Cardiac muscle cell (in vitro differentiated cells and primary cell): ENCODE data around the gene C19orf73. TPM values are rescaled to one million over a fixed set of nuclear protein-coding genes. Genes with fewer than 3 reads are reported as not detected.

Experiments used
- DNase-seq, 2 donors: peaks; one replicate each; pipeline versions ENCODE4 v3.0.0 to v3.0.0-alpha.2; 2010 to 2017; ENCODE audit warnings: low read depth in 1 of 2, low spot score in 1 of 2
- H3K27ac ChIP-seq: fragments of 200-600 bp; sonication (generic); 2 replicates; pipeline ENCODE4 v1.5.1; 2016
- H3K27me3 ChIP-seq: fragments of 200-600 bp; sonication (generic); 2 replicates; pipeline ENCODE4 v1.6.0; 2016; ENCODE audit warnings: control low read depth
- H3K36me3 ChIP-seq: fragments of 200-600 bp; sonication (generic); 2 replicates; pipeline ENCODE4 v1.5.1; 2016; ENCODE audit warnings: control low read depth
- H3K4me1 ChIP-seq: fragments of 200-600 bp; sonication (generic); 2 replicates; pipeline ENCODE4 v1.8.1; 2017; ENCODE audit warnings: low read depth, mild to moderate bottlenecking, mixed run types
- H3K4me3 ChIP-seq: fragments of 200-600 bp; sonication (generic); 2 replicates; pipeline ENCODE4 v1.5.1; 2016; ENCODE audit warnings: mild to moderate bottlenecking
- H3K9me3 ChIP-seq: fragments of 200-600 bp; sonication (generic); 2 replicates; pipeline ENCODE4 v1.5.1; 2017; ENCODE audit warnings: low read depth, mild to moderate bottlenecking, control low read depth
- polyA plus RNA-seq: library from polyadenylated mRNA; unstranded; fragments of >200 nt; fragmentation: Nextera tagmentation; extraction: Ambion mirVana; gene quantifications from 2 replicates; pipeline ENCODE4 v1.2.1, GENCODE V29; 2016
- total RNA-seq: library from RNA; depleted of rRNA; stranded (reverse); fragments of >200 nt; gene quantifications from 2 replicates; pipeline ENCODE4 v1.2.3, GENCODE V29; 2016
- TF ChIP-seq, protein P1 (sequence below): IDR thresholded peaks from 2 replicates; pipeline ENCODE4 v1.5.1; 2012; ENCODE audit warnings: low read depth, mild to moderate bottlenecking, low read length

The C19orf73 gene
- total and polyA plus RNA-seq, 2 experiments from 2014 or later, result 9.6 to 12.5 TPM

DNA sequence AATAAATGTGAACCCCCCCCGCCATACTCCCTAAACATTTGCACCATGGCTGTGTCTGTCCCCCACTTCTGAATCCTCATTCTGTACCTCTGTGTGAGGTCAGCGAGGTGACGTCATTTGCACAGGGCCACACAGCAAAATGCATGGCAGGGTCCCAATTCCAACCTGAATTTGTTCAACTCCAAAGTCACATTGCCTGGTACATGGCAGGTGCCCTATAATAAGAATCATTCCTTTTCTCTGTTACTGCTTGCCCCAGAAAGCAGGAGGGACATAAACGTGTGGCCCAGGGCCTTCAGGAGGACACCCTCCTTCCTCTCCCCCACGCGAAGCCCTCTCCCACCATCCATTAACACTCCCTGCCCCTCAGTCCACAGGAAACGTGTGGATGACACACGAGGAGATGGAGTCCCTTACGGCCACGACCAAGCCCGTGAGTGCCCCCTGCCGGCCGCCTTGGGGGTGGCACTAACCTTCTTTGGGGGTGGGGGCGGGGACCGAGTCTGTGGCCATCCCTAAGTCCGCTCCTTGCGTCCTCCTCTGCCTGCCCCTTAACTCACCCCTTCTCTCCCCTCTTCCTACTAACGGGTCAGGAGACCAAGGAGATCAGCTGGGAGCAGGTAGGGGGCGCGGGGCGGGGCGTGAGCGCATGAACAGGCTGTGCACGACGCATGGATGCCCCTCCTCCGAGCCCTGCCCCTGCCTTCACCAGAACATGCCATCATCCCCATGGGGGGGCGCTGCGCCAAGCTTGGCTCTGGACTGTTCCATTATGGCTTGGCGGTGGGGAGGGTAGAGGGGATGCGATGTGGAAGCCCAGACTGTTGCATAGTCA is 26.8 kb upstream of the C19orf73 start:
- Histone ChIP-seq H3K4me3 (peak overlapping the region; percentile 24), H3K9me3 (no peaks in the 10 kb centered on the region), H3K27ac (peak overlapping the region; percentile 34), H3K36me3 (no peaks in the 10 kb centered on the region), H3K27me3 (no peaks in the 10 kb centered on the region), H3K4me1 (peaks cover 15% of the 10 kb centered on the region)
- TF ChIP-seq, protein P1, sequence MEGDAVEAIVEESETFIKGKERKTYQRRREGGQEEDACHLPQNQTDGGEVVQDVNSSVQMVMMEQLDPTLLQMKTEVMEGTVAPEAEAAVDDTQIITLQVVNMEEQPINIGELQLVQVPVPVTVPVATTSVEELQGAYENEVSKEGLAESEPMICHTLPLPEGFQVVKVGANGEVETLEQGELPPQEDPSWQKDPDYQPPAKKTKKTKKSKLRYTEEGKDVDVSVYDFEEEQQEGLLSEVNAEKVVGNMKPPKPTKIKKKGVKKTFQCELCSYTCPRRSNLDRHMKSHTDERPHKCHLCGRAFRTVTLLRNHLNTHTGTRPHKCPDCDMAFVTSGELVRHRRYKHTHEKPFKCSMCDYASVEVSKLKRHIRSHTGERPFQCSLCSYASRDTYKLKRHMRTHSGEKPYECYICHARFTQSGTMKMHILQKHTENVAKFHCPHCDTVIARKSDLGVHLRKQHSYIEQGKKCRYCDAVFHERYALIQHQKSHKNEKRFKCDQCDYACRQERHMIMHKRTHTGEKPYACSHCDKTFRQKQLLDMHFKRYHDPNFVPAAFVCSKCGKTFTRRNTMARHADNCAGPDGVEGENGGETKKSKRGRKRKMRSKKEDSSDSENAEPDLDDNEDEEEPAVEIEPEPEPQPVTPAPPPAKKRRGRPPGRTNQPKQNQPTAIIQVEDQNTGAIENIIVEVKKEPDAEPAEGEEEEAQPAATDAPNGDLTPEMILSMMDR, result peak; percentile 91
- peak; percentile 86 to 96 for DNase-seq

DNA sequence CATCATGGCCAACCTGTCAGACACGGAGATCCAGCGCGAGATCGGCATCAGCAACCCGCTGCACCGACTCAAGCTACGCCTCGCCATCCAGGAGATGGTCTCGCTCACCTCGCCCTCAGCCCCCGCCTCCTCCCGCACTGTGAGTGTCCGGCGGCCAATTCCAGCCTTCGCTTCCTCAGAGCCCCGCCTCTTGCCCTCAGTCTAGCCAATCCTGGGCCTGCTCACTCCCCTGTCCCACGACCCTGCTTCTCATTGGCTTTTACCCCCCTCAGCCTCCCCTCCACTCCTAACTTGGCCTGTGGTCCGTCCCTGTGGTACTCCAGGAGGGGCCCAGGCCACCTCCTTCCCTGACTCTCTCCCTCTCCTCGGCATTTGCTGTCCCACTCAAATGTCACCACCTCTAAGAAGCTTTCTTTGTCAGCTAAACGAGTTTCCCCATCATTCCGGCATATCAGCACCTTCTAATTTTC is 24.0 kb upstream of the C19orf73 start:
- Histone ChIP-seq H3K4me1 (peaks cover 6% of the 10 kb centered on the region), H3K36me3 (no peaks in the 10 kb centered on the region), H3K9me3 (no peaks in the 10 kb centered on the region), H3K27me3 (no peaks in the 10 kb centered on the region), H3K27ac (peak overlapping the region; percentile 56), H3K4me3 (peak overlapping the region; percentile 79)
- TF ChIP-seq, protein P1, result no peak
- DNase-seq, result peak; percentile 94 to 98

DNA sequence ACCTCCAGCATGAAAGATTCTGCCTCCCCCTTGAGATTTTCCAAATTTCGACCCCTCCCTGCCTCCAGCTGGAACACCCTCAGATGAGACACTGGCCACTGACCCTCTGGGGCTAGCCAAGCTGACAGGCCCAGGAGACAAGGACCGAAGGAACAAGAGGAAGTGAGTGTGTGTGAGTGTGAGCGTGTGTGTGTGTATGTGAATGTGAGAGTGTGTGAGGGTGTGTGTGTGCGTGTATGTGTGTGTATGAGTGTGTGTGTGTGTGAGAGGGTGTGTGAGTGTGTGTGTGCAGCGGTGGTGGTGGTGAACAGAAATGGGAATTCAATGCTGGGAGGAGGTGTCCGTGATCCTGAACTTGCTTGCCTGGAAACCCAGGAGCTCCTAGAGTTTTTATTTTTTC is 22.4 kb upstream of the C19orf73 start:
- Histone ChIP-seq H3K4me1 (peaks cover 6% of the 10 kb centered on the region), H3K27me3 (no peaks in the 10 kb centered on the region), H3K4me3 (no peak overlapping the region), H3K9me3 (no peaks in the 10 kb centered on the region), H3K36me3 (no peaks in the 10 kb centered on the region), H3K27ac (no peak overlapping the region)
- DNase-seq, result no peak
- TF ChIP-seq, protein P1, result no peak

DNA sequence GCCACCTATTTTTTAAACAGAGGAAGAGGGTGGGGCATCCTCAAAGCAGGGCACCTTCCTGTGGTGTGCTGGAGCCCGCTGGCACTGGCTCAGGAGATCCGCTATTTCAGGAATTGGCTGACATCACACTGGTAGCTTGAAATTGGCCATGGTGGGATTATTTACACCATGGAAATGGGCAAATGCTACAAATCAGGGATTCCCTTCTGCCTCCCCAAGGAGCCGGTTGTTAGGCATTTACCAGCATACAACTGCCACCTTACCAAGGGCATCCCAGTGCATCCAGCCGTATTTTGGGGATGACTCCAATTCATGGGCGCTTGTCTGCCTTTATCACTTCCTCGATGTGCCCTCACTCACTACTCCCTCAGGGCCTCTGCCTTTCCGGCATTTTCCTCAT is 22.0 kb upstream of the C19orf73 start:
- TF ChIP-seq, protein P1, result no peak
- no peak overlapping the region for H3K27ac ChIP-seq
- no peaks in the 10 kb centered on the region for H3K27me3 ChIP-seq
- H3K36me3 ChIP-seq, result no peaks in the 10 kb centered on the region
- H3K9me3 ChIP-seq, result no peaks in the 10 kb centered on the region
- DNase-seq, result no peak
- H3K4me3 ChIP-seq, result no peak overlapping the region
- peaks cover 6% of the 10 kb centered on the region for H3K4me1 ChIP-seq

DNA sequence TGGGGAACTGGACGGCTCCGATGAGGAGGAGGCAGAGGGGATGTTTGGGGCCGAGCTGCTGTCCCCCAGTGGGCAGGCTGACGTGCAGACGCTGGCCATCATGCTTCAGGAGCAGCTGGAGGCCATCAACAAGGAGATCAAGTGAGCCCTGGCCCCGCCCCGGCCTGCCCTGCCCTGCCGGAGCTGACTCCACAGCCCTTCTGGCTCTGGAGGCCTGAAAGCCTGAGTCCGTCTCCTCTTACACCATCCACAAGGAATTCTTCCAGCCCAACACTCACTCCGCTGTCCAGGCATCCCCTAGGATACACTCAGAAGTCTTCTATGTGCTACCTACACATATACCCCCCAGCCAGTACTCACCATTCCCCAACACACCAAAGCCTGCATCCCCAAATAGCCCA is 17.8 kb upstream of the C19orf73 start:
- H3K27me3 ChIP-seq, result no peaks in the 10 kb centered on the region
- H3K36me3 ChIP-seq, result no peaks in the 10 kb centered on the region
- DNase-seq, result peak in 1 of 2 donors; percentile 79
- no peak overlapping the region for H3K4me3 ChIP-seq
- TF ChIP-seq, protein P1, result no peak
- H3K9me3 ChIP-seq, result no peaks in the 10 kb centered on the region
- no peaks in the 10 kb centered on the region for H3K4me1 ChIP-seq
- H3K27ac ChIP-seq, result no peak overlapping the region
